ENCODE measurements around the gene C1GALT1C1L.
"Not testable (repeated sequence)": the region's sequence is repeated elsewhere in the genome, so short reads cannot be mapped to it uniquely, and the experiment has no call there.

C1GALT1C1L gene

DNA sequence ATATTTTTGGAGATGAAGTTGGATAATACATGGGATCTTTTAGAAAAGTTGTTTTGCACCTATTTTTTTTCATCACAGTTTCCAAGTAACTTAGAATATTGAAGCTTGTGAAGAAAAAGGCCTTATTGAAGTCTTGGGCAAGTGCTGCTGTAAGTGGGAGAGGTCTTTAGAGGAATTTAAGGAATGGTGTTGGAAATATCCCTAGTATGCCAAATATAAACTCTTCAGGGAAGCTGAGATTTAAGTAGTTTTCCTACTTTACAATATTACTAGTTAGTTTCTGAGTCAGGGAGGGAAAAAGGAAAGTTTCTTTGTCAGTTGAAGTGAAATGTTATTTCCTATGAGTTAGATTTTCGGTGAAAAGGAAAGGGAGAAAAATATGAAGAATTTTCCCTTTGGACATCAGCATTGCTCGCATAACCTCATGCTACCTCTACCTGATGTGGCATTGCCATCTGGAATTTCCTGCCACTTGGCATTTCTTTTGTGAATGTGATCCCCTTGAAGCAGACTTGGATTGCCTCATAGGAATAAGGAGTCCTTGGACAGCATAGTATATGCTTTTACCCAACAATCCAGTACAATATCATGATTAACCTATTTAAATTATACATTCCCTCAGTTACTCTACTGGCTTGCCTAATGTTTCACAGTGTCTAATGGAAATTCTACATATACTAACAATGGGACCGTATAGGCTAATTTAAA, 27.1 kb downstream of the C1GALT1C1L start:
- DNase-seq, result no peak

GRCh38 chr2:43643680-43644079, 32.5 kb downstream of the C1GALT1C1L start:
- no peak for DNase-seq

GRCh38 chr2:43642363-43642762, 33.9 kb downstream of the C1GALT1C1L start:
- no peak for DNase-seq

DNA sequence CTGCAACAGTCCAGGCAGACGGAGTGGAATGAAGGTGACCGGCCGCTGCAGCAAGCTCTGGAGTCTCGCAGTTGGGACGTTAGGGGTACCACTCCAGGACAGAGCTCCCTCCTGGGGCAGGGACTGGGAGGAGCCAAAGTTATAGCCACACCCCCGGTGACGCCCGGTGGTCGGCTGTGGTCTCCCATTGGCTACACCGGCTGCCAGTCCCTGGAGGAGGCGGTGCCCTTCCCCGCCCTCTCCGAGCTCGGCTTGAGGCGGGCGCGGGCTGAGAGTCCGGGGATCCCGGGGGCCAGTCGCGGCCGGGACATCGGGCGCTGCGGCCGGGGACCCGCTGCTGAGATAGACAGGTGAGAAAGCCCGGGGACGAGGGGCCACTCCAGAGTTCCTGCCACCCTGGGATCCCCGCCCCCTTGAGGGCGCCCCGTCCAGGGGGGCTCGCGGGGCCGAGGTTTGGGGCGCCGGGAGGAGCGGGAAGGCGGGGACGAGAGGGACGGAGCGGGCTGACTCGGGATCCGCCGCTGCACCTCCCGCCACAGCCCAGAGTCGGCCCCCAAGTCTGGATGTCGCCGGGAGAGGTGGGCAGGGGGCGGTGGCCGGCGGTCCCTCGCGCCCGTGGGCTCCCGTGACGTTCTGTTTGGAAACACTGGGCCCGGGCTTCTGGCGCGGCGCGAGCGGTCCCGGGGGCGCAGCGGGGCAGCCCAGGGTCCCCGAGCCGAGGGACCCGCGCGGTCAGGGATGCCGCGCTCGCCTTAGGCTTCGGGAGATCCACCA, 39.0 kb downstream of the C1GALT1C1L start, which contains the start of gene PLEKHH2:
PLEKHH2 (plus strand) TSS at position 231 of the 774 bp plus-strand sequence. CDS start 7,414 bp downstream, outside the sequence.
- peak; percentile 55 for DNase-seq

GRCh38 chr2:43636621-43637020, 39.6 kb downstream of the C1GALT1C1L start:
- DNase-seq, result no peak

DNA sequence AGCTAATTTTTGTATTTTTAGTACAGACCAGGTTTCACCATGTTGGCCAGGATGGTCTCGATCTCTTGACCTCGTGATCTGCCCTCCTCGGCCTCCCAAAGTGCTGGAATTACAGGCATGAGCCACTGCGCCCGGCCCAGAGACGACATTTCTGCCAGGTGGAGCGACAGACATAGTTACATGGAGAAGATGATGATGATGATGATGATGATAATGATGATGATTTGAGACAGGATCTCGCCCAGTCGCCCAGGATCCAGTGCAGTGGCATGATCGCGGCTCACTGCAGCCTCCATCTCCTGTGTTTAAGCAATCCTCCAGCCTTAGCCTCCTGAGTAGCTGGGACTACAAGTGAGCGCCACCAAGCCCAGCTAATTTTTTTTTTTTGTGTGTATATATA, 40.1 kb downstream of the C1GALT1C1L start:
- DNase-seq, result not testable (repeated sequence)

DNA sequence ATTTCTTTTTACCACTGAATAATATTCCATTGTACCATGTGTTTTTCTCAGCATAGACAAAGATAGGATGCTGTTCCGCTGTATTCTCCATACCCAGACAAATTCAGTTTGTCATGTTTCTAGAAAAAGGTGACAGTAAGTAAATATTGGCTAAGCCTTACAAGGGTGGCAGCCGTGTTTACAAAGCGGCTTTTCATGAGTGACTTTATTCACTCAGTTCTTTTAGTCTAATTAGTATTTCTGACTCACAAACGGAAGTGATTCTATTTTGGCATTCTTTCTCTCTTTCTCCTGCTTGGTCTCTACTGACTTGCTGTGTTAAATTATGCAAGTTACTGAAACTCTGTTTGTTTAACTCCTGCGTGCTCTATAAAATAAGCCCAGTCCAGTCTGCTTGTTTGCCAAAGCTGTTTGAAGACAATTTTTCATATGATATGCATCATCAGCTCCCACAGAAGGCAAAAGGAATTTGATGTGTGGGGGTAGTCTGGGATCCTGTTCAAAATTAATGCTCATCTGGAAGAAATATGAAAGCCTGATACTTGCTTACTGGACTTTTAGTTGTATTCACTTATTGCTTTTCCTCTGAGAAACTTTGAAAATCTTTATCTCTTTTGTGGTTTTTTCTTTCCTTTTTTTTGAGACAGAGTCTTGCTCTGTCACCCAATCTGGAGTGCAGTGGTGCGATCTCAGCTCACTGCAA, 41.5 kb downstream of the C1GALT1C1L start:
- DNase-seq, result peak; percentile 19

- no peak for DNase-seq
These were observed 44.5 kb downstream of the C1GALT1C1L start for GRCh38 chr2:43631618-43632317.
